ENCODE measurements around the gene SLC8A3.

Gene SLC8A3

GRCh38 chr14:70212752-70213151 is 24.0 kb upstream of the SLC8A3 start:
- Histone ChIP-seq H3F3A (ENCODE audit: low read depth) (no peaks in the 10 kb centered on the region), H3K4me2 (ENCODE audit: low read depth, low read length, poor library complexity, severe bottlenecking) (no peak overlapping the region), H3K27me3 (ENCODE audit: insufficient read depth, low read length, poor library complexity, severe bottlenecking) (no peaks in the 10 kb centered on the region), H4K20me1 (ENCODE audit: insufficient read depth, low read length, poor library complexity, severe bottlenecking) (no peaks in the 10 kb centered on the region), H2AFZ (ENCODE audit: low read length) (no peak overlapping the region), H3K4me3 (ENCODE audit: low read length, poor library complexity, severe bottlenecking) (no peak overlapping the region), H3K36me3 (ENCODE audit: insufficient read depth, low read length) (no peaks in the 10 kb centered on the region), H3K79me2 (ENCODE audit: insufficient read depth, low read length) (no peaks in the 10 kb centered on the region), H3K4me1 (ENCODE audit: insufficient read depth, low read length, poor library complexity, severe bottlenecking) (peaks cover 21% of the 10 kb centered on the region), H3K9me2 (replicated peaks; ENCODE audit: low read depth, low read length) (no peaks in the 10 kb centered on the region), H3K9me3 (ENCODE audit: insufficient read depth, low read depth, low read length) (no peaks in the 10 kb centered on the region), H3K9ac (ENCODE audit: low read depth, low read length, poor library complexity, severe bottlenecking) (no peak overlapping the region)
- TF ChIP-seq EZH2phosphoT487 (IDR thresholded peaks at IDR 0.05; ENCODE audit: borderline replicate concordance) = no peak
- TF ChIP-seq CTCF (conservative IDR thresholded peaks at IDR 0.05; ENCODE audit: low read length) = no peak

- Histone ChIP-seq H2AFZ (ENCODE audit: low read length) (no peak overlapping the region), H3K4me3 (ENCODE audit: low read length, poor library complexity, severe bottlenecking) (no peak overlapping the region), H3F3A (ENCODE audit: low read depth) (no peaks in the 10 kb centered on the region)
These were observed 19.6 kb upstream of the SLC8A3 start for GRCh38 chr14:70208380-70208779.

GRCh38 chr14:70203686-70204085 is 14.9 kb upstream of the SLC8A3 start:
- no peak for TF ChIP-seq EZH2phosphoT487 (IDR thresholded peaks at IDR 0.05; ENCODE audit: borderline replicate concordance)
- TF ChIP-seq CTCF (conservative IDR thresholded peaks at IDR 0.05; ENCODE audit: low read length) = no peak
- Histone ChIP-seq H4K20me1 (ENCODE audit: insufficient read depth, low read length, poor library complexity, severe bottlenecking) (no peaks in the 10 kb centered on the region), H3K4me1 (ENCODE audit: insufficient read depth, low read length, poor library complexity, severe bottlenecking) (no peaks in the 10 kb centered on the region), H3K9me3 (ENCODE audit: insufficient read depth, low read depth, low read length) (no peaks in the 10 kb centered on the region), H3K79me2 (ENCODE audit: insufficient read depth, low read length) (no peaks in the 10 kb centered on the region), H3K4me3 (ENCODE audit: low read length, poor library complexity, severe bottlenecking) (no peak overlapping the region), H3K9me2 (replicated peaks; ENCODE audit: low read depth, low read length) (no peaks in the 10 kb centered on the region), H3K4me2 (ENCODE audit: low read depth, low read length, poor library complexity, severe bottlenecking) (no peak overlapping the region), H3F3A (ENCODE audit: low read depth) (no peaks in the 10 kb centered on the region), H2AFZ (ENCODE audit: low read length) (no peak overlapping the region), H3K27me3 (ENCODE audit: insufficient read depth, low read length, poor library complexity, severe bottlenecking) (no peaks in the 10 kb centered on the region), H3K9ac (ENCODE audit: low read depth, low read length, poor library complexity, severe bottlenecking) (no peak overlapping the region), H3K36me3 (ENCODE audit: insufficient read depth, low read length) (no peaks in the 10 kb centered on the region; the same call in 1 of the 2 replicates)

More at GRCh38 chr14:70208380-70208779, 19.6 kb upstream of the SLC8A3 start:
- no peaks in the 10 kb centered on the region for H3K9me2 ChIP-seq (replicated peaks; ENCODE audit: low read depth, low read length)
- no peaks in the 10 kb centered on the region for H3K79me2 ChIP-seq (ENCODE audit: insufficient read depth, low read length)
- H3K9me3 ChIP-seq (ENCODE audit: insufficient read depth, low read depth, low read length) = no peaks in the 10 kb centered on the region
- H3K36me3 ChIP-seq (ENCODE audit: insufficient read depth, low read length) = no peaks in the 10 kb centered on the region; the same call in 1 of the 2 replicates
- H4K20me1 ChIP-seq (ENCODE audit: insufficient read depth, low read length, poor library complexity, severe bottlenecking) = no peaks in the 10 kb centered on the region
- TF ChIP-seq EZH2phosphoT487 (IDR thresholded peaks at IDR 0.05; ENCODE audit: borderline replicate concordance) = no peak
- TF ChIP-seq CTCF (conservative IDR thresholded peaks at IDR 0.05; ENCODE audit: low read length) = no peak
- peaks cover 9% of the 10 kb centered on the region for H3K4me1 ChIP-seq (ENCODE audit: insufficient read depth, low read length, poor library complexity, severe bottlenecking)
- H3K27me3 ChIP-seq (ENCODE audit: insufficient read depth, low read length, poor library complexity, severe bottlenecking) = no peaks in the 10 kb centered on the region
- no peak overlapping the region for H3K4me2 ChIP-seq (ENCODE audit: low read depth, low read length, poor library complexity, severe bottlenecking)
- no peak overlapping the region for H3K9ac ChIP-seq (ENCODE audit: low read depth, low read length, poor library complexity, severe bottlenecking)

Measured in Loucy (cell line).